Uterine smooth muscle cell (primary cell): ENCODE measurements around the gene COPG2. TPM values are rescaled to one million over a fixed set of nuclear protein-coding genes. Genes with fewer than 3 reads are reported as not detected.

ENCODE experiments used
- total RNA-seq: library from RNA; depleted of rRNA; stranded (reverse); fragments of >200 nt; gene quantifications from 2 replicates; pipeline ENCODE4 v1.2.3, GENCODE V29; 2014

Gene COPG2
- 33.4 and 39.0 TPM in 2 replicates for total RNA-seq

GRCh38 chr7:130668258-130669084 is at the start of gene COPG2:
TSS of gene COPG2 (minus strand) at chr7:130668748. CDS start at chr7:130668668, 80 bp downstream.

GRCh38 chr7:130491841-130492522 is 176.6 kb downstream of the COPG2 start, which contains the start of gene MEST:
TSS of gene MEST (plus strand) at chr7:130492085. CDS start at chr7:130492314, 229 bp downstream.

Other genes with a start within 250 kb of the COPG2 start
- 10.2 and 17.2 TPM in 2 replicates for gene CEP41, start 227.7 kb downstream of the COPG2 start, total RNA-seq
- gene MEST, start 176.7 kb downstream of the COPG2 start, total RNA-seq, result 5.5 and 14.2 TPM in 2 replicates
- not detected in 2 replicates for gene TSGA13, start 17.8 kb upstream of the COPG2 start, total RNA-seq
- gene KLF14, start 65.5 kb upstream of the COPG2 start, total RNA-seq, result under 0.01 and 0.11 TPM in 2 replicates